Transverse colon (tissue), 4 donors: ENCODE measurements around the gene KAT7. TPM values are rescaled to one million over a fixed set of nuclear protein-coding genes. Genes with fewer than 3 reads are reported as not detected.

Experiments used
- DNase-seq: peaks from one replicate; pipeline ENCODE4 v3.0.0-alpha.2; 2019
- H3K27ac ChIP-seq, 4 donors: fragments of 200-600 bp; sonication (generic); 2 replicates each; pipeline ENCODE4 v1.5.1; 2016 to 2018; ENCODE audit warnings: inconsistent platforms in 4 of 4
- H3K27me3 ChIP-seq: fragments of 200-600 bp; sonication (generic); 2 replicates; pipeline ENCODE4 v1.5.1; 2017; ENCODE audit warnings: inconsistent platforms
- H3K36me3 ChIP-seq, 4 donors: fragments of 200-600 bp; sonication (generic); 2 replicates each; pipeline ENCODE4 v1.5.1; 2017 to 2019; ENCODE audit warnings: inconsistent platforms in 4 of 4
- H3K4me1 ChIP-seq, 4 donors: fragments of 200-600 bp; sonication (generic); 2 replicates each; pipeline ENCODE4 v1.5.1; 2017 to 2020; ENCODE audit warnings: inconsistent platforms in 4 of 4
- H3K4me3 ChIP-seq, 4 donors: fragments of 200-600 bp; sonication (generic); 1 replicate in 1 of 4; 2 replicates in 3 of 4; pipeline versions ENCODE4 v1.5.1 to v1.6.1; 2017 to 2019; ENCODE audit warnings: inconsistent platforms in 4 of 4
- H3K9me3 ChIP-seq, 2 donors: fragments of 200-600 bp; sonication (generic); 2 replicates each; pipeline ENCODE4 v1.5.1; 2017 to 2019; ENCODE audit warnings: inconsistent platforms in 2 of 2
- CTCF ChIP-seq, 5 experiments: fragments of 200-600 bp in 3 of 5; fragments of 450-650 bp in 2 of 5; sonication (generic) in 3 of 5; IDR thresholded peaks; 1 replicate in 2 of 5; 2 replicates in 3 of 5; pipeline ENCODE4 v1.5.1; 2016 to 2017; ENCODE audit warnings: antibody characterized with exemption in 5 of 5, inconsistent platforms in 3 of 5, mild to moderate bottlenecking in 2 of 5, moderate library complexity in 1 of 5
- EP300 ChIP-seq: sonication (generic); formaldehyde crosslinking; IDR thresholded peaks from one replicate; pipeline ENCODE4 v1.6.1; 2017; ENCODE audit warnings: antibody characterized with exemption, low read depth
- POLR2A ChIP-seq: fragments of 450-650 bp; IDR thresholded peaks from one replicate; pipeline ENCODE4 v1.6.1; 2016; ENCODE audit warnings: antibody characterized with exemption, mild to moderate bottlenecking, moderate library complexity
- POLR2AphosphoS5 ChIP-seq, 3 donors: sonication (generic); formaldehyde crosslinking; IDR thresholded peaks; one replicate each; pipeline ENCODE4 v1.6.1; 2016; ENCODE audit warnings: antibody characterized with exemption in 3 of 3
- WGBS, 2 donors: methylation state at CpG; one replicate each; pipeline ENCODE4 v1.1.5; 2018; ENCODE audit warnings: low coverage in 1 of 2; 5-methylcytosine and 5-hydroxymethylcytosine counted together
- in situ Hi-C, 4 donors: fragments of 200-750 bp; cut with MboI; loops; one replicate each; pipeline versions ENCODE4 v1.15.0 to v1.15.1; 2017; ENCODE audit warnings: low sequenced_read_pairs in 3 of 4, low pct_ligation_motif_present in 1 of 4, low pct_unique_long_range_greater_than_20kb in 1 of 4
- intact Hi-C: fragments of 100-400 bp; cut with DNase I; formaldehyde crosslinking; loops from one replicate; pipeline ENCODE4 v1.15.1; 2023; ENCODE audit warnings: low total_unique reads
- total RNA-seq, 4 donors: library from RNA; depleted of rRNA; stranded (reverse); fragments of >200 nt; gene quantifications; one replicate each; pipeline ENCODE4 v1.1.0, GENCODE V29; 2016

KAT7 gene
- total RNA-seq, 4 donors from 2014 or later, result 21.3 to 54.2 (median 32.8) TPM

- H3K27ac ChIP-seq, result peak overlapping the region in 1 of 4 donors; percentile 1
- intact Hi-C loops, result no loop called here
- peaks cover 0 to 43% (median 5%) of the 10 kb centered on the region in 4 donors for H3K4me1 ChIP-seq
- in situ Hi-C loops, result no loop called here
- DNase-seq, result no peak
- no peaks in the 10 kb centered on the region for H3K27me3 ChIP-seq
- 82 to 93% methylated on average over 2 to 3 of the region's 3 CpGs for WGBS, 2 donors
- TF ChIP-seq EP300 (no peak), POLR2AphosphoS5 (IDR thresholded peaks at IDR 0.05) (no peak), CTCF (IDR thresholded peaks at IDR 0.05) (no peak)
- no peaks in the 10 kb centered on the region for H3K9me3 ChIP-seq
- H3K4me3 ChIP-seq, result no peak overlapping the region
- no peaks in the 10 kb centered on the region for H3K36me3 ChIP-seq
Measured at GRCh38 chr17:49759203-49759602, 29.3 kb upstream of the KAT7 start.

- H3K4me3 ChIP-seq, result no peak overlapping the region
- no peaks in the 10 kb centered on the region for H3K27me3 ChIP-seq
- intact Hi-C loops, result no loop called here
- H3K4me1 ChIP-seq, result peaks cover 7 to 49% (median 9%) of the 10 kb centered on the region in 4 donors
- no peaks in the 10 kb centered on the region for H3K9me3 ChIP-seq
- DNase-seq, result no peak
- H3K27ac ChIP-seq, result peak overlapping the region in 2 of 4 donors; percentile 89 to 90
- WGBS, 2 donors, result 83 to 100% methylated on average over 1 of the region's 1 CpG
- in situ Hi-C loops, result no loop called here
- TF ChIP-seq CTCF (IDR thresholded peaks at IDR 0.05), result no peak
- no peaks in the 10 kb centered on the region for H3K36me3 ChIP-seq
Measured at GRCh38 chr17:49760296-49760695, 28.2 kb upstream of the KAT7 start.

- intact Hi-C loops, result no loop called here
- Histone ChIP-seq H3K27ac (peak overlapping the region; percentile 26 to 90 (median 88)), H3K36me3 (no peaks in the 10 kb centered on the region), H3K4me1 (peaks cover 7 to 42% (median 9%) of the 10 kb centered on the region in 4 donors), H3K9me3 (no peaks in the 10 kb centered on the region), H3K4me3 (no peak overlapping the region), H3K27me3 (no peaks in the 10 kb centered on the region)
- 52 to 58% methylated on average over 5 to 6 of the region's 6 CpGs for WGBS, 2 donors
- in situ Hi-C loops, result no loop called here
- no peak for DNase-seq
- no peak for TF ChIP-seq POLR2AphosphoS5 (IDR thresholded peaks at IDR 0.05)
- TF ChIP-seq CTCF (IDR thresholded peaks at IDR 0.05), result no peak
- TF ChIP-seq EP300, result no peak
- no peak for TF ChIP-seq POLR2A
Measured at GRCh38 chr17:49760932-49761558, 27.4 kb upstream of the KAT7 start.

GRCh38 chr17:49762151-49762941 lies 26.1 kb upstream of the KAT7 start:
- 62 to 75% methylated on average over 5 to 6 of the region's 6 CpGs for WGBS, 2 donors
- Histone ChIP-seq H3K9me3 (no peaks in the 10 kb centered on the region), H3K27me3 (peaks cover 3% of the 10 kb centered on the region), H3K27ac (peak overlapping the region; percentile 6 to 90 (median 88)), H3K36me3 (no peaks in the 10 kb centered on the region), H3K4me1 (peaks cover 7 to 39% (median 9%) of the 10 kb centered on the region in 4 donors), H3K4me3 (peak overlapping the region in 1 of 4 donors; percentile 89)
- no peak for DNase-seq
- no peak for TF ChIP-seq POLR2AphosphoS5 (IDR thresholded peaks at IDR 0.05)
- TF ChIP-seq CTCF (IDR thresholded peaks at IDR 0.05), result no peak
- TF ChIP-seq EP300, result no peak
- TF ChIP-seq POLR2A, result no peak
- in situ Hi-C loops, result no loop called here
- intact Hi-C loops, result no loop called here
